Peyer's patch (tissue), 4 donors: Measurements from ENCODE around the gene ADCY7. TPM values are rescaled to one million over a fixed set of nuclear protein-coding genes. Genes with fewer than 3 reads are reported as not detected.

Source experiments
- DNase-seq, 3 donors: peaks; one replicate each; pipeline ENCODE4 v3.0.0-alpha.2; 2017 to 2019
- H3K27ac ChIP-seq, 4 donors: fragments of 200-600 bp; sonication (generic); one replicate each; pipeline ENCODE4 v1.5.1; 2016 to 2019
- H3K27me3 ChIP-seq, 2 donors: fragments of 200-600 bp; sonication (generic); one replicate each; pipeline ENCODE4 v1.5.1; 2019
- H3K36me3 ChIP-seq, 3 donors: fragments of 200-600 bp; sonication (generic); one replicate each; pipeline ENCODE4 v1.5.1; 2016 to 2019
- H3K4me1 ChIP-seq, 4 donors: fragments of 200-600 bp; sonication (generic); one replicate each; pipeline ENCODE4 v1.5.1; 2016 to 2019
- H3K4me3 ChIP-seq, 4 donors: fragments of 200-600 bp; sonication (generic); 1 replicate in 3 of 4; 2 replicates in 1 of 4; pipeline ENCODE4 v1.5.1; 2016 to 2019; ENCODE audit warnings: mild to moderate bottlenecking in 1 of 4
- H3K9me3 ChIP-seq, 4 donors: fragments of 200-600 bp; sonication (generic); one replicate each; pipeline ENCODE4 v1.5.1; 2016 to 2019; ENCODE audit warnings: mild to moderate bottlenecking in 1 of 4
- CTCF ChIP-seq, 6 experiments: fragments of 450-650 bp in 4 of 6; fragments of 200-600 bp in 2 of 6; sonication (generic) in 1 of 6; IDR thresholded peaks; one replicate each; pipeline ENCODE4 v1.5.1; 2017 to 2019; ENCODE audit warnings: antibody characterized with exemption in 6 of 6, mild to moderate bottlenecking in 3 of 6, moderate library complexity in 1 of 6
- POLR2A ChIP-seq, 2 donors: fragments of 450-650 bp; IDR thresholded peaks; one replicate each; pipeline ENCODE4 v1.5.1; 2017; ENCODE audit warnings: antibody characterized with exemption in 2 of 2, mild to moderate bottlenecking in 2 of 2, moderate library complexity in 2 of 2
- total RNA-seq, 4 donors: library from RNA; depleted of rRNA; stranded (reverse); fragments of >200 nt; gene quantifications; one replicate each; pipeline ENCODE4 v1.1.0, GENCODE V29; 2016

ADCY7 gene
- total RNA-seq, 4 donors from 2014 or later, result 6.5 to 67.7 (median 21.5) TPM

- Histone ChIP-seq H3K36me3 (peaks cover 0 to 23% (median 0%) of the 10 kb centered on the region in 3 donors), H3K27ac (peak overlapping the region in 1 of 4 donors; percentile 10), H3K9me3 (no peaks in the 10 kb centered on the region), H3K4me3 (no peak overlapping the region), H3K27me3 (no peaks in the 10 kb centered on the region), H3K4me1 (no peaks in the 10 kb centered on the region)
- peak; percentile 6 to 47 (median 45) for DNase-seq
- TF ChIP-seq POLR2A (IDR thresholded peaks at IDR 0.05) (no peak), CTCF (IDR thresholded peaks at IDR 0.05) (no peak)
Observed at GRCh38 chr16:50309527-50310307, 43.4 kb downstream of the ADCY7 start.

- DNase-seq, result peak; percentile 11 to 48 (median 42)
Observed at GRCh38 chr16:50310308-50311133, 44.2 kb downstream of the ADCY7 start.

GRCh38 chr16:50311134-50311528 is 44.8 kb downstream of the ADCY7 start:
- Histone ChIP-seq H3K36me3 (peaks cover 0 to 34% (median 0%) of the 10 kb centered on the region in 3 donors), H3K4me3 (no peak overlapping the region), H3K9me3 (no peaks in the 10 kb centered on the region), H3K4me1 (no peaks in the 10 kb centered on the region), H3K27ac (no peak overlapping the region), H3K27me3 (no peaks in the 10 kb centered on the region)
- peak; percentile 8 to 47 (median 41) for DNase-seq
- TF ChIP-seq CTCF (IDR thresholded peaks at IDR 0.05), result no peak
- TF ChIP-seq POLR2A (IDR thresholded peaks at IDR 0.05), result no peak

More at GRCh38 chr16:50310308-50311133, 44.2 kb downstream of the ADCY7 start:
- H3K27ac ChIP-seq, result no peak overlapping the region
- H3K4me3 ChIP-seq, result no peak overlapping the region
- H3K27me3 ChIP-seq, result no peaks in the 10 kb centered on the region
- no peaks in the 10 kb centered on the region for H3K4me1 ChIP-seq
- H3K9me3 ChIP-seq, result no peaks in the 10 kb centered on the region
- H3K36me3 ChIP-seq, result peaks cover 0 to 28% (median 0%) of the 10 kb centered on the region in 3 donors
- TF ChIP-seq POLR2A (IDR thresholded peaks at IDR 0.05) (no peak), CTCF (IDR thresholded peaks at IDR 0.05) (no peak)

GRCh38 chr16:50311891-50312501 is 45.6 kb downstream of the ADCY7 start:
- Histone ChIP-seq H3K27me3 (no peaks in the 10 kb centered on the region), H3K9me3 (no peaks in the 10 kb centered on the region), H3K27ac (no peak overlapping the region), H3K4me3 (no peak overlapping the region), H3K4me1 (no peaks in the 10 kb centered on the region), H3K36me3 (peaks cover 0 to 43% (median 0%) of the 10 kb centered on the region in 3 donors)
- TF ChIP-seq CTCF (IDR thresholded peaks at IDR 0.05), result no peak
- DNase-seq, result peak; percentile 13 to 45 (median 44)

GRCh38 chr16:50313596-50314478 is 47.5 kb downstream of the ADCY7 start:
- Histone ChIP-seq H3K4me1 (no peaks in the 10 kb centered on the region), H3K36me3 (peaks cover 0 to 61% (median 0%) of the 10 kb centered on the region in 3 donors), H3K27me3 (no peaks in the 10 kb centered on the region), H3K4me3 (no peak overlapping the region), H3K9me3 (no peaks in the 10 kb centered on the region), H3K27ac (peak overlapping the region in 1 of 4 donors; percentile 5)
- TF ChIP-seq POLR2A (IDR thresholded peaks at IDR 0.05), result no peak
- no peak for TF ChIP-seq CTCF (IDR thresholded peaks at IDR 0.05)
- peak; percentile 31 to 63 (median 48) for DNase-seq
